Smooth muscle cell of trachea (primary cell): Measurements from ENCODE around the gene SUSD5. TPM values are rescaled to one million over a fixed set of nuclear protein-coding genes. Genes with fewer than 3 reads are reported as not detected.

Experiments
- total RNA-seq: library from RNA; depleted of rRNA; stranded (reverse); fragments of >200 nt; gene quantifications from 2 replicates; pipeline ENCODE4 v1.2.1, GENCODE V29; 2014

Gene SUSD5
- 1.6 and 2.5 TPM in 2 replicates for total RNA-seq

DNA sequence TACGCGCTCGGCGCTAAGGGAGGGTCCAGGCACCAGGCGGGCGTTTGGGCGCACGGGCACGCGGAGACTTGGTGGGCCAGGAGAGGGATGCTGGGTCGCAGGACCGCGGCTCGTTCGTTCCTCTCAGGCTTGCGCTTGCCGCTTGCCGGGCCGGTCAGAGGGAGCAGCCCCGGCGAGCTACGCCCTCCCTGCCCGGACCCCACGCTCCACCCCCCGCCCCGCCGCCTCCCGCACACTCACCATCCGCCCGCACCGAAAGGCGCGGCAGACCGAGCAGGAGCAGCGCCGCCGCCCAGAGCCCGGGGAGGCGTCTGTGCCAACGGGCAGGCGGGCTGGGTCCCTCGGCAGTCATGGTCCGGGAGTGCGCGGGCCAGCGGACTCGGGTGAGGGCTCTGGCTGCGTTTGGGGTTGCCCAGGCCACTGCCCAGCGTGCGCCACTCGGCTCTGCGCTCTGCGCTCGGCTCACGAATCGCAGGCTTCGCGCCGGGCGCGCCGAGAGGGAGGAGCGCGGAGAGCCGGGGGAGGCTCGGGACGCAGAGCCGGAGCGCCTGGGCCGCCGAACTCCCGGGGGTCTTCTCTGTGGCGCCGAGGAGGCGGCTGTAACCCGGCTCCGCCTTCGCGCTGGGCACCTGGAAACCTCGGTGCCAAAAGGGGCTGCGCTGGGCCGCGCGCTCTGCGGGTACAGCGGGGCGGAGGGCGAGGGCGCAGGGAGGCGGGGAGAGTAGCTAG is at the start of gene SUSD5:
Gene SUSD5, minus strand, starts transcription at position 365 of the 729 bp plus-strand sequence. Its CDS starts 13 bp downstream, at position 352.

DNA sequence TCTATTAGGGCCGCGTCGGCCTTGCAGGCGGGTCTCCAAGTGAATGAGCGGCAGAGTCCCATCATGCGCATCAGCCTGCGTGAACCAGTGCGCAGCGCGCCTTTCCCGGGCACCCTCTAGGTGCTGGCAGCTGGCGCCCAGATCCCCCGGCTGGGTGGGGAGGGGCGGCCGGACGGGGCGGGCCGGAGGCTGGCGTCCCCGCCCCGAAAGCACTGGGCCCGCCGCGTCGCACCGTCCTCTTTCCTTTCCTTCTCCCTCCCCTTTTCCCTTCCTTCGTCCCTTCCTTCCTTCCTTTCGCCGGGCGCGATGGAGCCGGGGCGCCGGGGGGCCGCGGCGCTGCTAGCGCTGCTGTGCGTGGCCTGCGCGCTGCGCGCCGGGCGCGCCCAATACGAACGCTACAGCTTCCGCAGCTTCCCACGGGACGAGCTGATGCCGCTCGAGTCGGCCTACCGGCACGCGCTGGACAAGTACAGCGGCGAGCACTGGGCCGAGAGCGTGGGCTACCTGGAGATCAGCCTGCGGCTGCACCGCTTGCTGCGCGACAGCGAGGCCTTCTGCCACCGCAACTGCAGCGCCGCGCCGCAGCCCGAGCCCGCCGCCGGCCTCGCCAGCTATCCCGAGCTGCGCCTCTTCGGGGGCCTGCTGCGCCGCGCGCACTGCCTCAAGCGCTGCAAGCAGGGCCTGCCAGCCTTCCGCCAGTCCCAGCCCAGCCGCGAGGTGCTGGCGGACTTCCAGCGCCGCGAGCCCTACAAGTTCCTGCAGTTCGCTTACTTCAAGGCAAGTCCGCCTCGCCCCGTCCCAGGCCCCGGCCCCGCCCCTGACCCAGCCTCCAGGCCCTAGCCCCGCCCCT is 104.6 kb downstream of the SUSD5 start, which contains the start of gene CRTAP:
Gene CRTAP, plus strand, starts transcription at position 243 of the 850 bp plus-strand sequence. Its CDS starts 64 bp downstream, at position 307.

Other genes with a start within 250 kb of the SUSD5 start
- 79.7 and 107 TPM in 2 replicates for gene GLB1, start 121.7 kb downstream of the SUSD5 start, total RNA-seq
- gene TMPPE, start 121.7 kb downstream of the SUSD5 start, total RNA-seq: 3.8 and 5.5 TPM in 2 replicates
- gene CRTAP, start 104.8 kb downstream of the SUSD5 start, total RNA-seq: 257 and 507 TPM in 2 replicates
- gene FBXL2, start 58.6 kb upstream of the SUSD5 start, total RNA-seq: 20.2 and 25.2 TPM in 2 replicates
- 48.0 and 54.3 TPM in 2 replicates for gene UBP1, start 221.6 kb upstream of the SUSD5 start, total RNA-seq